Activated CD4-positive, alpha-beta T cell treated with anti-CD3 and anti-CD28 coated beads, Interleukin-2, amount 50 U/mL, for 24 hours (primary cell): ENCODE results near the gene DLG2.
"Not testable (repeated sequence)": the region's sequence is repeated elsewhere in the genome, so short reads cannot be mapped to it uniquely, and the experiment has no call there.

Experiments used
- DNase-seq, 2 donors: peaks; one replicate each; pipeline ENCODE4 v3.0.0-alpha.2; 2020; ENCODE audit warnings: low read depth in 1 of 2, low spot score in 1 of 2

DLG2 gene

DNA sequence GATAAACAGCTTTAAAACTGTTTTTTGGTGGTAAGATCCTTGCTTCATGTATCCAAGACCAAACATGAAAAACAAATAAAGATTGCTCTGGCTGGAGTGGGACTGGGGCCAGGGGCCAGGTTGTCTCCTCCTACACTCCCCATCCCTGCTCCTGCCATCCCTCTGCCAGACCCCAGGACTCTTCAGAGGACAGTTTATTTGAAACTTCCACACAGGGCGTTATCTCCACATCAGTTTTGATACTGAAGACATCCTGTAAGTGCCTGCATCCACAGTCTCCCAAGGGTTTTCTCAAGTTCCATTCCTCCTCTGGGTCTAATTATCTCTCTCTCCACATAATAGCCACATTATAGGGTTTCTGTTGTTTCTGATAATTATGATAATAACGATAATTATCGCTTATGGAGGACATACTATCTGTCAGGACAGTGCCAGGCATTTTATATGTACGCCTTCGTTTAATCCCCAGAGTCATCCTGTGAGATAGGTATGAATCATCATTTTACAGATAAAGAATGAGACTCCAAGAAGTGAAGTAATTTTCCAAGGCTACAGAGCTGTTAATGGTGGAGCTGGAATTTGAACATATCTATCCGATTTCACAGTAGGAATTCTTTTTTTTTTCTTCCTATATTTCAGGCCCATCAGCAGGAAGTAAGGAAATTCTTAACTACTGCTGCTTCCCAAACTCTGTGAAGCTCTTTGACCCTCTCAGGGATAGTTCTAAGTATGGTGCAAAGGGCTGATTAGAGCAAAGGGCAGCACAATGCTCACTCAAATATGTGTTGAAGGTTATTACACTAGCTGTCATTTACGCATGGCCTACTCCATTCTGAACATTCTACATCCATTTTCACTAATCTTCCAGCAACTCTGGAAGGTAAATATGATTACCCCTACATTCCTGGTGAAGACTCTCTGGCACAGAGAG lies 1852.9 kb downstream of the DLG2 start:
- DNase-seq, result no peak

DNA sequence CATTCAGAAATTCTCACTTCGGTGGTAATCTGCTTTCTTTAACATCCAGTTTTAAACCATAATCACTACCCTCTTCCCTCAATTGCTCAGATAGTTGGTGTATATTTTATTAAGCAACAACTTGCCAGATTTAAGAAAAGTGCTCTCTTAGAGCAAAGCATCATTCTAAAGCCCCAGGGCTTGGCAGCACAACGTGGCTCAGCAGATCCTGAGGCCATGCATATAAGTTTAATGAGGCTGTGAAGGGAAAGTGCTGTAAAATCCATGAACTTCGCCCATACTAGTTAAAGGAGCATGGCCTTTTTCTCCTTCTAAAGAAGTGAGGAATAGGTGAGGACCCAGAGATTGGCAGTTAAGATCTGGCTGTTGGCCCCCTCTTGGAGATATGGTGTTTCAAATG lies 1858.7 kb downstream of the DLG2 start:
- no peak for DNase-seq

DNA sequence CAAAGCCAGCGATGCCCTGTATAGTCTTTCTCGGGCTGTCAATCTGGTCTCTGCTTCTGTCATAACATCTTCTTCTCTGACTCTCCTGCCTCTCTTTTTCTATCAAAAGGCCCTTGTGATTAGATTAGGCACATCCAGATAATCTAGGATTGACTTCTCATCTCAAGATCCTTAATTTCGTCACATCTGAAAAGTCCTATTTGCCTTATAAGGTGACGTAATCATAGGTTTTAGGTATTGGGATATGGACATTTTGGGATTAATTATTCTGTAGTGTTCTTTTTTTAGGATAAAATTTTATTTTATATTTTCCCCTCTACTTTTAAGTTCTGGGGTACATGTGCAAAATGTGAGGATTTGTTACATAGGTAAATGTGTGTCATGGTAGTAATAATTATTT lies 1860.2 kb downstream of the DLG2 start:
- no peak for DNase-seq

DNA sequence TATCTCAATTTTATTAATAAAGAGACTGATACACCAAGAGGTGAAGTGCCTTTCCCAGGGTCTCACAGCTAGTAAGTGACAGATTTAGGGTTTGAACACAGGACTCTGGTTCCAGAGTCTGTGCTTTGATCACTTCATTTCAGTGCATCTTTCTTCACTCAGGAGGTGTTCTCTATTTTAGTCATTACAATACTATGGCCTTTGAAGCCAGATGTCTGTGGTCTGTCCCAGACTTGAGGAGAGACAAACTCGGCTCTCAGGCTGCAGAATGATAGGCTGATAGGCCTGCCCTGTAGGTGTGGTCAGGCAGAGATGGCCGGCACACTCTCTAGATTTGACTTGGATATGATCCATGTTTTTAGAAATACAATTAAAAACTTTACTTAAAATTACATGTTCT lies 1862.5 kb downstream of the DLG2 start:
- DNase-seq, result no peak

DNA sequence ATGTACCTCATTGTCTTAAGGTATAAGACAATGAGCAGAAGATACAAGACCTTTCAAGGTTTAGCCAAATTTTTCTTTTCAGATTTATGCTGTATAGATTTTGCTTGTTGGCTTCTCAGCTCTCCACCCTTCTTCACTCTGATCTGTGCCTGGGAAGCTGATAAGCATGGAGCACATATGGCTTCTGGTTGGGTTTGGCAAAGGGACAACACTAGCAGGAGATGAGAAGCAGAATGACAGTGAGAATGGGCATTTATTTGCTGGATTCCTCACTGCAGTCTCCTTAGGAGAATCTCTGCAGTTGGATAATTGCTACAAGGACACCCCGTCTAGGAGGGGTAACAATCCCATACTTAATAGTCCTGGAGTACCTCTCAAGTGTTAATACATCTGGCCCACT lies 1866.2 kb downstream of the DLG2 start:
- DNase-seq, result no peak

DNA sequence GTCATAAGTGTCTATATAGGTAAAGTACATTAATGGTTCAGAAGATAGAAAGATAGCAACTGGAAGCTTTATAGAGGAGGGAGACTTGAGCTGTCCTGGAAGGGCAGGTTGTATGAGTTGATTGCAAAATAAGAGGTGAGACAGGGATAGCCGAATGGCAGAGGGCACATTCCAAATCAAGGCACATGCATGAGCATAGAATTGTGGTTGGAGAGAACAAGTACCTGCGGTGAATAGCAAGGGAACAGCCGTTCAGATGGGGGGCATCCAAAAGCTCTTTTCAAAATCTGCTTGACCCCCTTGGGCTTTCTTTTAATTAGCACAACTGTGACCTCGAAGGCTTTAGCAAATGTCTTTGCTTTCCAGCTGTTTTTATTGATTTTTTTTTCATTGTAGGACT lies 1868.0 kb downstream of the DLG2 start:
- no peak for DNase-seq

DNA sequence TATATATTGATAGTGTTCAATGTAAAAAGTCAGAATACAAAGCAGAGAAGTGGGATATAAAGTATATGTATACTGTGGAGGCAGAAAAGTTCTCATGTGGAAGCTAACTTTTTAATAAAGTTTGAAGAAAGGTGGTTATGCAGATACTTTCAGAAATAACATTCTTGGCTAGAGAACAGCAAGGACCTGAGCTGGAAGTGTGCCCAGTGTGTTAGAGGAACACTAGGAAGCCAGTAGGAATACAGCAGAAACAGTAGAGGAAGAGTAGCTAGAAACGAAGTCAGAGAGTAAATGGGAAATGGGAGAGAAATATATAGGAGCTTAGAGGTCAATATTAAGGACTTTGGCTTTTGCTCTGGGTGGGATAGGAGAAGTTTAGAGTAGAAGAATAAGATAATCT lies 1876.1 kb downstream of the DLG2 start:
- DNase-seq, result no peak

DNA sequence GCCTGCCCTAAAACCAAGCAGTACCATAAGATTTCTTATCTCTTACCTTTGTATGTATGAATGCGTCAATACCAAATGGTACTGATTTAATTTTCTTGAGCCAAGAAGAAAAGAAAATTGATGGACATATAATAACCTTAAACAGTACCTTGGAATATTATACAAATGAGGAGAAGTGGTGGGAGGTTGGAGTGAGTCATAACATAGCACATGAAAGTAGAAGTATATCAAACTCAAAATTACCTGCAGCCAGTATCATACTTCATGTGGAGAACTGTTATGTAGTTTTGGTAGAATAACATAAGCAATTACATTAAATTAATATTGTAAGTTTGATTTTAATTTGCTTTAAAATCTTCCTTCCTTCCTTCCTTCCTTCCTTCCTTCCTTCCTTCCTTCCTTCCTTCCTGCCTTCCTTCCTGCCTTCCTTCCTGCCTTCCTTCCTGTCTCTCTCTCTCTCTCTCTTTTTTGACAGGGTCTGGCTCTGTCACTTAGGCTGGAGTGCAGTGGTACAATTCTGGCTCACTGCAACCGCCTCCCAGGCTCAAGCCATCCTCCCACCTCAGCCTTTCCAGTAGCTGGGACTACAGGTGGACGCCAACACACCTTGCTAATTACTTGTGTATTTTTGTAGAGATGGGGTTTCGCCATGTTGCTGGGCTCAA lies 1880.1 kb downstream of the DLG2 start:
- no peak for DNase-seq

DNA sequence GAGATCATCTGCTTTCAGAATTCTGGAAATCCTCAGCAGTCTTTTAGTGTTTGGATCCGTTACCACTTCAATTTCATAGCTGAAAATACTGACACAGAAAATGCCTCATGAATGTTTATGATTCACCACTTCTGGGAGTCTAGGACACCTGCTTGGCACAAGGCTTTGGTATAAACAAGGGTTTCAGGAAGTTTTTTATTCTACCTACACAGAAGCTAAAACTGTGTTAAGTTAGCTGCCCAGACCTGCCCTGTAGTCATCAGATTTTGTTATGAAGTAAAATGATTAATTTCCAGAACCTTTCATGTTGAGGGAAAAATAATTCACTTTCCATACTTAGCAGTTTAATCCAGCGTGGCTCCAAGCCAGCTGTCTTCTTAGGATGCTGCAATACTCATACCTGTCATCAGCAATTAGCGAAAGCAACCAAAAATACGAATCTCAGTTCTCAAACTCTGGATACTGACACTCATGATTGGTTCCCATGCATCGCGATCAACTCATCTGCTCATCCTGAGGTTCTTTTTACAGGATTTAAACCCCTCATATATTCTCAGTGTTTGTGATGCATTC lies 1882.4 kb downstream of the DLG2 start:
- DNase-seq, result no peak

DNA sequence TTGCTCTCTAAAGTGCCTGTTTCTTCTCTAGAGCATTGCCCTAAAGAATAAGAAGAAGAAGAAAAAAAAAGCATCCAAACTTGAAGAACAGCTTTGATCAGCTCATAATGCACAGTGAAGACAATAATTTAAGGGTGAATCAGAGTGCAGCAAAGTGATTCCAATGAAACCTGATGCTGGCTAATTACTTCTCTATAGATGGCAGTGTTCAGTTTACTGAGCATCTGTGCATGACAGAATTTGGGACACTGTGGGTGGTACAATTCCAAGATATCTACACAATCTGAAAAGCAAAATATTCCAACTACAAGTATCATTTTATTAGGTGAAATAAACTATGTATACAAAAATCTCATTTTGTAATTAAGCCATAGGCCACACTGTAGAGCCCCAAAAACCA lies 1890.5 kb downstream of the DLG2 start:
- DNase-seq, result no peak

DNA sequence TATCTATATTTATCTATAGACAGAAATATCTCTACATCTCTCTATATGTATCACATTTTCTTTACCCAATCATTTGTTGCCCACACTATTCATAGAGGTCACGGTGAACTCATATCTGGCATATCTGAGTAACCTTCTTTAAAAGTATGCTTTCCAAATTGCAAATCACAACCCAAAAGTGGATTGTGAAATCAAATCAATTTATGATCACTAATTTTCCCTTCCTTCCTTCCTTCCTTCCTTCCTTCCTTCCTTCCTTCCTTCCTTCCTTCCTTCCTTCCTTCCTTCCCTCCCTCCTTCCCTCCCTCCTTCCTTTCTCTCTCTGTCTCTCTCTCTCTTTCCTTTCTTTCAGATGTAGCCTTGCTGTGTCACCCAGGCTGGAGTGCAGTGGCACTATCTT lies 1893.0 kb downstream of the DLG2 start:
- DNase-seq, result no peak

DNA sequence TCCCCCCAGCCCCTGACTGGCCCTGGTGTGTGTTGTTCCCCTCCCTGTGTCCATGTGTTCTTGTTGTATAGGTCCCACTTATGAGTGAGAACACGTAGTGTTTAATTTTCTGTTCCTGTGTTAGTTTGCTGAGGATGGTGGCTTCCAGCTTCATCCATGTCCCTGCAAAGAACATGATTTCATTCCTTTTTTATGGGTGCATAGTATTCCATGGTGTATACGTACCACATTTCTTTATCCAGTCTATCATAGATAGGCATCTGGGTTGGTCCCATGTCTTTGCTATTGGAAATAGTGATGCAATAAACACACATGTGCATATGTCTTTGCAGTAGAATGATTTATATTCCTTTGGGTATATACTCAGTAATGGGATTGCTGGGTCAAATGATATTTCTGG lies 1895.9 kb downstream of the DLG2 start:
- not testable (repeated sequence) for DNase-seq

DNA sequence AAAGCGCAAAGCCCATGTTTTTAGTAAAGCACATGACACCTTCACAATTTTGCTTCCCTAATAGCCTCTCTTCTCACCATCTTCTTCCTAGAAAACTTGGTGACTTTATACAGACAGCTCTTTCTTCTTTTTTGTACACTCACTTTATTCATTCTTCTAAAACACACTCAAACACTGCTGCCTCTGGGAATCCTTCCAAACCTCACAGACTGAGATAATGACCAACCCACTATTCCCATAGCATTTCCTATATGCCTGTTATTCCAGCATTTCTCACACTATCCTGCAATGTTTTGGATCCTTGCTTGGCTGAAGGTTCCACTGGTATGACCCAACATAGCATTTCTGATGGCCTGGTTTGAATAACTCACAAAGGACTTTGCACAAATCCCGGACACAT lies 1898.9 kb downstream of the DLG2 start:
- no peak for DNase-seq

DNA sequence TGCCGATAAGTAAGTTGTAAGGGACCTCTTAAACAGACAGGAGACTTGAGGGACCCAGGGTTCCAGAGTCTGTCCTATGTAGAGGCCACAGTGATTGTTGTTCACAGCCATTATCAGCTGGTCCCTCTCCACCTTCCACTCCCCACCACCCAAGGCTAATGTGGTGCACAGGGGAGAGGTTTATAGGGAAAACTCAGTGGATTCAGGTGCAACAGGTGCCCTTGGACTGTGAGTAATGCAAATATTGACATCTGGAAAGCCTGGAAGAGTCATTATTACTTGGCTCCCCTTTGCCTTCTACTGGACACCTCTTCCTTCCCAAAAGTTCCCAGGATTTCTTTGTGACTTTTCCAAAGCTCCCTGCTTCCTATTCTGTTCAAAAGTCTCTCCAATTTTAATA lies 1899.9 kb downstream of the DLG2 start:
- DNase-seq, result no peak

DNA sequence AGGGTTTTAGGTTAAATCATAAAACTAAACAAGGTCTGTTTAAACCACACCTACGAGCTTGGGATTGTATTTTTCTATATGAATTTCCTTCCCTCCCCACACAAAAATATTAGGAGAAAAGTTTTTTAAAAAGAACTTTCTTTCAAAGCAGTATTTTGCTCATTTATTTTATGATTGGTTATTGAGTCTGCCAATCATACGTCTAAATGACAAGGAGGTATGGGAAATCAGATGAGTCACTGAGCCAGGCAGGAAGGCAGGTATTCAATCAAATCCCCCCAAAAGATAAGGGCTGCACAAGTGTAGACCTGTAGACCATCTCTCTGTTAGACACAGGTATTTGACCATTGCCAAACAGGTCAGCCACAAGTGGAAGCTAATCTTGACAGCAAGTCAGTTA lies 1900.8 kb downstream of the DLG2 start:
- DNase-seq, result no peak

DNA sequence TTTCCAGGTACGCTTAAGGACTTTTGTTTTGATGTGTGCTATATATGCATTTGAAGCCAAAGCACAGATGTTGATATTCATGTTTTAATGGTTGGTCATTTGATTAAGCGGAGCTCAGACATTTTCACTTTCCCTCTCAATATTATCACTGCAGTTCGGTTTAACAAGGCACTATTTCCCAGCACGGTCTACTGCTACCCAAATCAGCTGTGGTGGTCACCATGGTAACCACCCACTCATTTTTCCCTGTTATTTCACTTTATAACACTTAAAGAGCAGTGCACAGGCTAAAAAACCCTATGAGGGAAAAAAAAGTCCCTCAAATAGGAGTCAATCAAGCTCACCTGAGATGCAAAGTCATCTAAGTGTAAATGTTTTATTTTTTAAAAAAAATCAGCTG lies 1901.4 kb downstream of the DLG2 start:
- no peak for DNase-seq

DNA sequence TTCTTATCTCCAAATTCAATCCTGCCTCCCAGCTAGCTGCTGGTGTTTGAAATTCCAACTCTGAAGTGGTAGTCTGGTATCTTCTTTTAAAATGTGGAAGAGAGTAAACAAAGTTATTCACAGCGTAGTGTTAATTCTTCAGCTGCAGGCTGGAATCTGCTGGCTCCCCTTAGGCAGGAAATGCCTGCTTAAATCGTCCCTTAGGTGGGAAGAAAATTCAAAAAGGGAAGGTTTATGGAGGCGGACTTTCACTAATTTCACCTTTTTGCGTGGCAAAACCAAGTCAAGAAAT lies 1901.9 kb downstream of the DLG2 start:
- no peak for DNase-seq

DNA sequence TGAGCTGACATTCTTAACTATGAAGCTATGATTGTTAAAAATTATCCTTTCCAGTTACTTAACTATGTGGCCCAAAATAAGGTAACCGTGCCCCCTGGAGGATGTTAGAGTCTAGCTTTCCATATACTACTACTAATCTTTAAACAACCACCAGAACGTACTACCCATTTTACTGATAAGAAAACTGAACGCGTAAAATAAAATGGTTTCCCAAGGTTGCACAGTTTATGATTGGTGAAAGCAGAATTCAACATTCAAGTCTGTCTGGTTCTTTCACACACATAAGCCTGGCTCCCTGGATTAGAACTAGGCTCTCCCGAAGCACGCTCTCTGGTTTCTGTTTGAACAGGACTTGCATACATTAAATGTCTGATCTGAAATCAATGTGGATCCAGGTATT lies 1903.1 kb downstream of the DLG2 start:
- no peak for DNase-seq

DNA sequence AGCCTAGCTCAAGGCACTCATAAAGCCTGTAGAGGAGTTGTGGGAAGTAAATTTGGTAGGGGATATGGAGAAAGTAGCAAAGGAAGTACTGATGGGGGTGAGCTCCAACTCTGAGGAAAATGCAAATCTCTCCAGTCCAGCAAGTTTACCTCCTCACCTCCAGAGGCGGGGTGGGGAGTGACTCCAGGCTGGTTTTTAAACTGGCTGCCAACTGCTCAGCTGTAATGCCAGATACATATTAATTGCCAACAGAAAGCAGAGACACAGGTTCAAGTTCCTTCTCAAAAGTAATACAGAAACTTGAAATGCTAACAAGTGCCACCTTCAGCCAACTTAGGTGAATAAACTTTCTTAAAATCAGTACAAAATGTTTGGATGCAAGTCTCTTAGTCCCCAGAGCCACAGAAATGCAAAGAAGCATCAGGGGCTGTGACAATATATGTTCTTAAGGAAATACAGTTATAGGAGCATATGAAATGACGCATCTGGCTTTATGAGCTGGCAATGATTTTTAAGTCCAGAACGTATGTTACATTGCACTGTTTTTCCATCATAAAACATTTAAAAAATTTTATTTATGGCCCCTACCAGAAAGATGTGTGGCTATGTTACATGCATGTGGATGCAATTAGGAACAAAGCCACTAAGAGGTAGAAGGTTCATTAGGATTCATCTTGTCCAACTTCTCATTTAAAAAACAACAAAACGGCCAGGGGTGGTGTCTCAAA lies 1904.6 kb downstream of the DLG2 start:
- DNase-seq, result no peak

DNA sequence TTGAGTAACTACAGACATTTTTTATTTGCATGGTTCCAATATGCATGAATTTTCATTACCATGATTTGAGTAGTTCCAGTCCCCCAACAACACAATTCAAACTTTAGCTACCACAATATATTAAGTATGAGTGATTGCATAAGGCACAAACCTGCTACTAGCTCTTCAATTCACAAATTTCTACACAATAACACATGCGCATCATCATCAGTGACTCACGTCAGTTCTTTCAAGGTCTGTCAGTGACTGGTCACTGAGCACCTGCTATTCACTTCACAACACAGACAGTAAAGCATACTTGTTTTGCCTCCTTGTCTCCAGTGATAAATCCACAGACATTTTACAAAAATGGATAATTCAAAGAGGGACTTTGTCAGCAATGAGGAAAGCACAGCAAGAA lies 1905.9 kb downstream of the DLG2 start:
- no peak for DNase-seq

DNA sequence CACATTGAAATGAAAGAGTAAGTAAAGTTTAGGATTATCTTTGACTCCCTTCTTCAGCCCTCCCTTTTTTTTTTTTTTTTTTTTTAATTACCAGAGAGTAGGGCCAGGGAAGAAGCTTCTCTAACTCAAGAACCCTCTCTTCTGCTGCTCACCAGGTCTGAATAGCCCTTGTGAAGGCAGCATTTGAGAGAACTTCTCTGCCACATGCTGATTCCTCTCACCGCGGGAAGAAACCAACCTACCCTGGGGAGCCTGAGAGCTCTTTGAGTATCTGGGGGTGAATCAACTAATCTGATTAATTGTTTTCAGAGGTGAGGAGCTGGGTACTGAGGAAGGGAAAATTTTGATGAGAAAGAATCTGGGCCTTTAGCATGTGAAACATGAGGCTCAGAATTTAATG lies 1906.5 kb downstream of the DLG2 start:
- no peak for DNase-seq

DNA sequence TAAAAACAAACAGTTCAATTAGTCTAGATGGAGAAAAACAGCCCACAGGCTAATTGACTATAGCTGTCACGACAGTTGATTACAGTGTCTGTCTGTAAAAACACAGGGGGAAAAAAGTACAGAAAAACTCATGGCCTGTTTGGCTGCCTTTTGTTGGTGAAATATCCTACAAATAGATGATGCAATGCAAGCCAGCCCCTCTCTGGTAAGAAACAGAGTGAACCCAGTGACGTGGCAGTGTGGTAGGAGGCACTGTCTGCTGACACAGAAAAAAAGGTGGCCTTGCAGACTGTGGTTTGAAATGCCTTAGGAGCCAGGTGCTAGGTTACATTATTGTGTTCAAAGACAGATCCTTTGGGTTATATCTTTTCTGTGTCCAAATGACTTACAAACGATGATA lies 1909.6 kb downstream of the DLG2 start:
- DNase-seq, result no peak
